Mesenchymal stem cell (in vitro differentiated cells and primary cell): ENCODE data around the gene USP44.

Experiments used
- DNase-seq: peaks from one replicate; pipeline ENCODE4 v3.0.0-alpha.2; 2013
- H2AFZ ChIP-seq: one replicate; pipeline ENCODE4 v1.6.1; 2013; ENCODE audit warnings: low read depth, mild to moderate bottlenecking, control low read depth, inconsistent platforms, low read length, moderate library complexity
- H2AK5ac ChIP-seq: 2 replicates; pipeline ENCODE4 v1.6.1; 2013; ENCODE audit warnings: low read length, moderate library complexity, mild to moderate bottlenecking, inconsistent platforms; ENCODE audit not compliant: severe bottlenecking
- H2BK120ac ChIP-seq: one replicate; pipeline ENCODE4 v1.6.1; 2013; ENCODE audit warnings: low read depth, mild to moderate bottlenecking, inconsistent platforms, low read length, moderate library complexity
- H2BK12ac ChIP-seq, 2 experiments: one replicate each; pipeline ENCODE4 v1.6.1; 2013; ENCODE audit warnings: inconsistent platforms in 2 of 2, low read length in 2 of 2, mild to moderate bottlenecking in 2 of 2, moderate library complexity in 2 of 2, control low read depth in 1 of 2
- H2BK15ac ChIP-seq: one replicate; pipeline ENCODE4 v1.6.1; 2013; ENCODE audit warnings: mild to moderate bottlenecking, low read depth, inconsistent platforms; ENCODE audit not compliant: poor library complexity, severe bottlenecking
- H2BK5ac ChIP-seq: 2 replicates; pipeline ENCODE4 v1.6.1; 2013; ENCODE audit warnings: low read depth, mild to moderate bottlenecking, low read length, control low read depth, inconsistent platforms; ENCODE audit not compliant: poor library complexity, severe bottlenecking
- H3K14ac ChIP-seq, 2 experiments: one replicate each; pipeline ENCODE4 v1.6.1; 2013; ENCODE audit warnings: inconsistent platforms in 2 of 2, low read length in 2 of 2, control low read depth in 1 of 2, mild to moderate bottlenecking in 1 of 2, moderate library complexity in 1 of 2
- H3K18ac ChIP-seq, 2 experiments: one replicate each; pipeline ENCODE4 v1.6.1; 2013; ENCODE audit warnings: inconsistent platforms in 2 of 2, low read length in 2 of 2, control low read depth in 1 of 2, low read depth in 1 of 2, mild to moderate bottlenecking in 1 of 2
- H3K23ac ChIP-seq, 2 experiments: one replicate each; pipeline ENCODE4 v1.6.1; 2013; ENCODE audit warnings: inconsistent platforms in 2 of 2, low read length in 2 of 2, mild to moderate bottlenecking in 2 of 2, moderate library complexity in 2 of 2, control low read depth in 1 of 2
- H3K27ac ChIP-seq: 2 replicates; pipeline ENCODE4 v1.5.1; 2013; ENCODE audit warnings: mild to moderate bottlenecking, moderate library complexity, low read length, control low read depth, inconsistent platforms; ENCODE audit not compliant: poor library complexity, severe bottlenecking
- H3K27me3 ChIP-seq, 2 experiments: 2 replicates each; pipeline versions ENCODE4 v1.6.1 to v1.7.0; 2013; ENCODE audit warnings: low read length in 2 of 2, mild to moderate bottlenecking in 2 of 2, moderate library complexity in 2 of 2, control low read depth in 1 of 2, inconsistent platforms in 1 of 2; ENCODE audit not compliant: control insufficient read depth in 1 of 2, insufficient read depth in 1 of 2
- H3K36me3 ChIP-seq, 2 experiments: 2 replicates each; pipeline versions ENCODE4 v1.6.1 to v1.7.0; 2013; ENCODE audit warnings: low read length in 2 of 2, control low read depth in 1 of 2, inconsistent platforms in 1 of 2, low read depth in 1 of 2, mild to moderate bottlenecking in 1 of 2; ENCODE audit not compliant: insufficient read depth in 2 of 2, control insufficient read depth in 1 of 2
- H3K4ac ChIP-seq, 2 experiments: one replicate each; pipeline ENCODE4 v1.6.1; 2013; ENCODE audit warnings: inconsistent platforms in 2 of 2, low read length in 2 of 2, mild to moderate bottlenecking in 2 of 2, moderate library complexity in 2 of 2, control low read depth in 1 of 2, low read depth in 1 of 2
- H3K4me1 ChIP-seq: 2 replicates; pipeline ENCODE4 v1.6.1; 2013; ENCODE audit warnings: low read depth, low read length, control low read depth; ENCODE audit not compliant: control insufficient read depth, insufficient read depth
- H3K4me2 ChIP-seq: 2 replicates; pipeline ENCODE4 v1.6.1; 2013; ENCODE audit warnings: low read length, mild to moderate bottlenecking, inconsistent platforms; ENCODE audit not compliant: poor library complexity, severe bottlenecking
- H3K4me3 ChIP-seq, 2 experiments: 2 replicates each; pipeline versions ENCODE4 v1.5.1 to v1.7.0; 2013; ENCODE audit warnings: low read length in 2 of 2, mild to moderate bottlenecking in 2 of 2, control low read depth in 1 of 2, low read depth in 1 of 2; ENCODE audit not compliant: insufficient read depth in 1 of 2
- H3K79me1 ChIP-seq: replicated peaks from 2 replicates; pipeline ENCODE4 v1.6.1; 2013; ENCODE audit warnings: mild to moderate bottlenecking, control low read depth, low read length, inconsistent platforms; ENCODE audit not compliant: poor library complexity, severe bottlenecking
- H3K9ac ChIP-seq: 2 replicates; pipeline ENCODE4 v1.7.0; 2013; ENCODE audit warnings: mild to moderate bottlenecking, low read length, moderate library complexity
- H3K9me3 ChIP-seq: 2 replicates; pipeline ENCODE4 v1.7.0; 2013; ENCODE audit warnings: mild to moderate bottlenecking, low read length; ENCODE audit not compliant: control insufficient read depth
- H4K8ac ChIP-seq: one replicate; pipeline ENCODE4 v1.6.1; 2013; ENCODE audit warnings: inconsistent platforms, mild to moderate bottlenecking, low read length, moderate library complexity
- H4K91ac ChIP-seq: one replicate; pipeline ENCODE4 v1.6.1; 2013; ENCODE audit warnings: mild to moderate bottlenecking, low read length, inconsistent platforms
- WGBS: methylation state at CpG from one replicate; pipeline ENCODE4 v1.1.7; 2013; ENCODE audit warnings: mixed read lengths; 5-methylcytosine and 5-hydroxymethylcytosine counted together

Gene USP44

DNA sequence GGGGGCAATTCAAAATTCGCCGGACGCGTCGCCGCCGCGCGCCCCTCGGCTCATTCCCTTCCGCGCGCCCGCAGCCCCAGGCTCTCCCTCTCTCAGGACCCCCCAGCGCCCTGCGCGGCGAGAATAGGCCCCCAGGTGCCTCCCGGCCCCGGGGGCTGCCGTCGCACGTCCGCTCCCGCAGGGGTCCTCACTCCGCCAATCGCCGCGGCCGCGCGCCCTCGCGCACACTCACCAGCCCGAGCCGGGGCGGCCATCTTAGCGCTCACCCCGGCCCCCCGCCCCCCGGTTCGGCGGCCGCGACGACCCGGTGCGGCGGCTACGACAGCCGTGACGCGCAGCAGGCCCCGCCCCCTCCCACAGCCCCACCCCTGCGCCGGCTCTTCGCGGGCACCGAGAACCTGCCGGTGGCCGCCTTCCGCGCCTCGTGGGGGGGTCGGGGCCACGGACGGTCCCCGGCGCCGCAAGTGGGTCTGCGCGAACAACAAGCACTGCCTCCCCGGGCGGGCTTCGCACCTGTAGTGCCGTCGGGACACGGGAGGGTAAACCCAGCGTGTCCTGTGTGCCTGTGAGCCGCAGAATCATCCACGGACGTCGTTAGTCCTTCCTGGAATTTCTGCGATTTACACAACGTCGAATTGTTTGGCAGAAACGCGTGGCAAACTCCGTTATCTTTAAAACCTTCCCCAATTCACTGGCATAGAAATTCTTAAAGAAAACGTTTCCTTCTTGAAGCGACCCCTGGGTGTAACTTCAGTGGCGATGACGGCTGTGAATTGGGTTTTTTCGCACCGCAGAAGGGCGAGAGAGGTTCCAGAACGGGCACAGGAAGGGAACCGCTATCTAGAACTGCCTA, 2.5 kb downstream of the USP44 start:
- no peak overlapping the region for H3K4ac ChIP-seq
- H4K91ac ChIP-seq = peak overlapping the region; percentile 39
- H3K18ac ChIP-seq = peak overlapping the region in 1 of 2 experiments; percentile 21
- no peak overlapping the region for H2BK12ac ChIP-seq
- H2BK15ac ChIP-seq = no peak overlapping the region
- H4K8ac ChIP-seq = no peak overlapping the region
- no peak overlapping the region for H3K14ac ChIP-seq
- H2BK120ac ChIP-seq = no peak overlapping the region
- no peaks in the 10 kb centered on the region for H3K9me3 ChIP-seq
- H3K36me3 ChIP-seq = no peaks in the 10 kb centered on the region
- peaks cover 27 to 29% of the 10 kb centered on the region in 2 experiments for H3K27me3 ChIP-seq
- H3K27ac ChIP-seq = no peak overlapping the region
- DNase-seq = peak; percentile 2
- H3K4me2 ChIP-seq = peak overlapping the region; percentile 98
- peak overlapping the region; percentile 78 to 82 for H3K4me3 ChIP-seq
- 4% methylated on average over 67 of the region's 98 CpGs for WGBS
- no peak overlapping the region for H2BK5ac ChIP-seq
- H2AFZ ChIP-seq = peak overlapping the region; percentile 5
- H3K9ac ChIP-seq = peak overlapping the region; percentile 79
- H2AK5ac ChIP-seq = no peak overlapping the region
- H3K23ac ChIP-seq = peak overlapping the region; percentile 77 to 90
- H3K4me1 ChIP-seq = peaks cover 12% of the 10 kb centered on the region
- H3K79me1 ChIP-seq = no peaks in the 10 kb centered on the region

DNA sequence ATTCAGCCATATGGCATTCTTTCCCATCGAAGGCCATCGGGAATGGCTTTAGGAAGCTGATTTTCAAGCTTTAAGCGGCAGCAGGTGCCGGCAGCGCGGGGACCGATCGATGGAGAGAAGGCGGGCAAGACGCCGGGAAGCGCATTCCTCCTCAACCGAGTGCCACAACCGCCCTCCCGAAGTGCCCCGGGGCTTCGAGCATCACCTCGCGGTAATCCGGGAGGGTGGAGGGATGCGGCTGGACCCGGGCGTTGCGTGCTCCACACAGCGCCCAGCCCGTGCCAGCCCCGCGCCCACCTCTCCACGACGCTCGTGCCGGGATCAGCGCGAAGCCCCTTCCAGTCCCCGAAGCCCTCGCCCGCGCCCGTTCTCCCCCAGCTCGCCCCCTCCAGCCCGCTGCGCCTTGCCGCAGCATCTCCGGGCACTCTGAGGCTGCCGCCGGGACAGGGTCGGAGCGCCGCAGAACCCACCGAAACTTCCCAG, 3.2 kb downstream of the USP44 start:
- H3K9ac ChIP-seq = peak overlapping the region; percentile 79
- no peak overlapping the region for H4K8ac ChIP-seq
- H3K9me3 ChIP-seq = no peaks in the 10 kb centered on the region
- H3K14ac ChIP-seq = no peak overlapping the region
- no peak overlapping the region for H3K4ac ChIP-seq
- H3K27me3 ChIP-seq = peaks cover 27 to 29% of the 10 kb centered on the region in 2 experiments
- H3K4me2 ChIP-seq = peak overlapping the region; percentile 98
- no peak overlapping the region for H3K18ac ChIP-seq
- WGBS = 2% methylated on average over 42 of the region's 50 CpGs
- no peak overlapping the region for H2BK12ac ChIP-seq
- peak; percentile 7 for DNase-seq
- H3K4me3 ChIP-seq = peak overlapping the region; percentile 78 to 82
- H3K23ac ChIP-seq = peak overlapping the region in 1 of 2 experiments; percentile 90
- no peaks in the 10 kb centered on the region for H3K36me3 ChIP-seq
- H3K4me1 ChIP-seq = peaks cover 12% of the 10 kb centered on the region
- H2BK15ac ChIP-seq = no peak overlapping the region
- H2AFZ ChIP-seq = no peak overlapping the region
- H2AK5ac ChIP-seq = no peak overlapping the region
- no peak overlapping the region for H4K91ac ChIP-seq
- H3K27ac ChIP-seq = no peak overlapping the region
- H3K79me1 ChIP-seq = no peaks in the 10 kb centered on the region
- H2BK120ac ChIP-seq = no peak overlapping the region
- no peak overlapping the region for H2BK5ac ChIP-seq

DNA sequence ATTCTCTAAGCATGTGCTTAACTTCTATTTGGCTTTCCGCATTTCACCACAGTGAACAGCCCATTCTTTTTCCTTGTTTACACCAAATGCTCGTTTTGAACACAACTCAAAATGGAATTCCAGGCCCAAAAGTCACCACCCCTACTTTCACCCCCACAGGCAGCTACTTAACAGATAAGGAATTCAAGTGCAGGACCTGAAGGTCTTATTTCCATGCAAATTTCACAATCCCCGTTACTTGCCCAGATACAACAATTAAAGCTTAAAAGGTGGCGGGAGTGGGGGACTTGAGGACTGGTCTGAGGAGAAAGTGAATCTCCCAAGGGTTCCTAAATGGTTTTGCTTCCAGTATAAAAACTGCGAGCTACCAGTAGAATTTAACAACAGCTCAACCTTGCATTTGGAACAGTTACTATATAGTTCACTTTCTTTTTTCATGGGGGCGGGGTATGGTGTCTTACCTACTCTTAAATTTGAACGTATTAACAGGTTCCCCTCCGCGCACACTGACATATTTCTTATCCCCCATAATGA, 3.7 kb downstream of the USP44 start:
- Histone ChIP-seq H2AFZ (no peak overlapping the region), H3K14ac (no peak overlapping the region), H2BK120ac (no peak overlapping the region), H3K27ac (no peak overlapping the region), H3K36me3 (no peaks in the 10 kb centered on the region), H2BK5ac (no peak overlapping the region), H3K79me1 (no peaks in the 10 kb centered on the region), H4K8ac (no peak overlapping the region), H4K91ac (no peak overlapping the region), H3K9me3 (no peaks in the 10 kb centered on the region), H3K18ac (no peak overlapping the region), H3K4ac (no peak overlapping the region), H3K27me3 (peaks cover 27 to 29% of the 10 kb centered on the region in 2 experiments), H3K9ac (peak overlapping the region; percentile 79), H2AK5ac (no peak overlapping the region), H3K4me1 (peaks cover 12% of the 10 kb centered on the region), H3K23ac (no peak overlapping the region), H3K4me2 (peak overlapping the region; percentile 98), H2BK12ac (no peak overlapping the region), H3K4me3 (peak overlapping the region in 1 of 2 experiments; percentile 82), H2BK15ac (no peak overlapping the region)
- peak; percentile 22 for DNase-seq
- WGBS = 3% methylated on average over 7 of the region's 9 CpGs

DNA sequence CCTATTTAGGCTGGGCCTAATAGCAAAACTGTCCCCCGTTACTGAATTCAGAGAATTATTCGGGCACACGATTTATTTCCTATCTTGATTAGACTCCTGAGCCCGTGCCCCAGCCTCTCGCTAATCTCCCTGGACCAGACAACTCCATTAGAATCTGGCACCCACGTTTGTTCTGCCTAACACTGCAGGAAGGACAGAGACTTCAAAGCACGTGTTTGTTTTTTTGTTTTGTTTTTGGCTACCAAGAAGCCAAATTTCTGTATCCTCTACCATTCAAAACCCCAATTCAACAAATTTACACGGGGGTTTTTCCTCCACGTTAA, 4.8 kb downstream of the USP44 start:
- no peak overlapping the region for H3K27ac ChIP-seq
- no peak overlapping the region for H3K9ac ChIP-seq
- H4K8ac ChIP-seq = no peak overlapping the region
- peaks cover 12% of the 10 kb centered on the region for H3K4me1 ChIP-seq
- no peak overlapping the region for H4K91ac ChIP-seq
- no peak overlapping the region for H2BK15ac ChIP-seq
- H2BK120ac ChIP-seq = no peak overlapping the region
- H3K14ac ChIP-seq = no peak overlapping the region
- no peak overlapping the region for H2AK5ac ChIP-seq
- no peaks in the 10 kb centered on the region for H3K79me1 ChIP-seq
- no peak overlapping the region for H3K4me2 ChIP-seq
- H3K9me3 ChIP-seq = no peaks in the 10 kb centered on the region
- peaks cover 19 to 25% of the 10 kb centered on the region in 2 experiments for H3K27me3 ChIP-seq
- 20% methylated on average over 9 of the region's 9 CpGs for WGBS
- no peak overlapping the region for H2BK5ac ChIP-seq
- no peak overlapping the region for H2BK12ac ChIP-seq
- no peak for DNase-seq
- no peak overlapping the region for H3K18ac ChIP-seq
- no peaks in the 10 kb centered on the region for H3K36me3 ChIP-seq
- no peak overlapping the region for H3K23ac ChIP-seq
- H3K4ac ChIP-seq = no peak overlapping the region
- no peak overlapping the region for H3K4me3 ChIP-seq
- H2AFZ ChIP-seq = no peak overlapping the region
